ENCODE data around the gene ZBTB20.

- TF ChIP-seq POLR2AphosphoS5 (IDR thresholded peaks at IDR 0.05; ENCODE audit: low read depth, low read length) (no peak), TAF1 (IDR thresholded peaks at IDR 0.05; ENCODE audit: borderline replicate concordance, insufficient read depth, low read length) (no peak), REST (IDR thresholded peaks at IDR 0.05; ENCODE audit: insufficient read depth in 1 of 2, low read depth in 2 of 2, low read length in 2 of 2) (no peak), SIN3A (IDR thresholded peaks at IDR 0.05; ENCODE audit: borderline replicate concordance, insufficient read depth, low read length) (no peak)
Observed at GRCh38 chr3:114615523-114616085, 531.5 kb downstream of the ZBTB20 start.
